Neural progenitor cell (in vitro differentiated cells): ENCODE data around the gene LMF2. TPM values are rescaled to one million over a fixed set of nuclear protein-coding genes. Genes with fewer than 3 reads are reported as not detected.
"Not testable (repeated sequence)": the region's sequence is repeated elsewhere in the genome, so short reads cannot be mapped to it uniquely, and the experiment has no call there.

ENCODE experiments used
- DNase-seq: peaks from one replicate; pipeline ENCODE4 v3.0.0-alpha.2; 2016; ENCODE audit warnings: low spot score
- H2AFZ ChIP-seq: fragments of 200-600 bp; sonication (generic); replicated peaks from 2 replicates; pipeline ENCODE4 v1.6.1; 2016; ENCODE audit warnings: antibody characterized with exemption
- H3F3A ChIP-seq: fragments of 200-600 bp; sonication (generic); 2 replicates; pipeline ENCODE4 v1.6.1; 2016; ENCODE audit warnings: antibody characterized with exemption, low read depth
- H3K27ac ChIP-seq: fragments of 200-600 bp; sonication (generic); 2 replicates; pipeline ENCODE4 v1.5.1; 2016; ENCODE audit warnings: mild to moderate bottlenecking
- H3K27me3 ChIP-seq: fragments of 200-600 bp; sonication (generic); 2 replicates; pipeline ENCODE4 v1.6.1; 2016; ENCODE audit warnings: mild to moderate bottlenecking, moderate library complexity
- H3K36me3 ChIP-seq: fragments of 200-600 bp; sonication (generic); 2 replicates; pipeline ENCODE4 v1.5.1; 2016
- H3K4me1 ChIP-seq: fragments of 200-600 bp; sonication (generic); 2 replicates; pipeline ENCODE4 v1.6.1; 2016; ENCODE audit warnings: mixed run types
- H3K4me2 ChIP-seq: fragments of 200-600 bp; sonication (generic); 2 replicates; pipeline ENCODE4 v1.6.1; 2016
- H3K4me3 ChIP-seq: fragments of 200-600 bp; sonication (generic); 2 replicates; pipeline ENCODE4 v1.5.1; 2016
- H3K79me2 ChIP-seq: fragments of 200-600 bp; sonication (generic); 2 replicates; pipeline ENCODE4 v1.6.1; 2016; ENCODE audit warnings: low read depth
- H3K9ac ChIP-seq: fragments of 200-600 bp; sonication (generic); 2 replicates; pipeline ENCODE4 v1.6.1; 2016
- H3K9me3 ChIP-seq: fragments of 200-600 bp; sonication (generic); 2 replicates; pipeline ENCODE4 v1.5.1; 2016; ENCODE audit warnings: low read depth
- H4K20me1 ChIP-seq: fragments of 200-600 bp; sonication (generic); 2 replicates; pipeline ENCODE4 v1.6.1; 2016; ENCODE audit warnings: low read depth
- H3K27ac Mint-ChIP-seq: 3 replicates; pipeline ENCODE4 v1.8.0; 2021; ENCODE audit warnings: mixed read lengths
- H3K27me3 Mint-ChIP-seq: 2 replicates; pipeline ENCODE4 v1.8.0; 2022; ENCODE audit warnings: low read depth, mild to moderate bottlenecking, inconsistent platforms, moderate library complexity, mixed read lengths; ENCODE audit not compliant: insufficient read depth
- H3K36me3 Mint-ChIP-seq: 3 replicates; pipeline ENCODE4 v1.8.0; 2021; ENCODE audit warnings: mixed read lengths
- H3K4me1 Mint-ChIP-seq: 3 replicates; pipeline ENCODE4 v1.8.0; 2021; ENCODE audit warnings: mixed read lengths
- H3K4me3 Mint-ChIP-seq: 3 replicates; pipeline ENCODE4 v1.8.0; 2021; ENCODE audit warnings: mild to moderate bottlenecking, moderate library complexity, mixed read lengths
- H3K9me3 Mint-ChIP-seq: 3 replicates; pipeline ENCODE4 v1.8.0; 2020; ENCODE audit warnings: mixed read lengths
- EZH2 ChIP-seq: fragments of 200-600 bp; sonication (generic); IDR thresholded peaks from 2 replicates; pipeline ENCODE4 v1.6.1; 2017; ENCODE audit warnings: antibody characterized with exemption, mild to moderate bottlenecking, moderate library complexity
- EZH2phosphoT487 ChIP-seq: fragments of 200-600 bp; sonication (generic); IDR thresholded peaks from 2 replicates; pipeline ENCODE4 v1.6.1; 2017; ENCODE audit warnings: antibody characterized with exemption
- total RNA-seq: library from RNA; depleted of rRNA; stranded (reverse); fragments of >200 nt; gene quantifications from 2 replicates; pipeline ENCODE4 v1.2.3, GENCODE V29; 2015; ENCODE audit warnings: low replicate concordance
- TF ChIP-seq, protein P1 (sequence below): fragments of 200-600 bp; sonication (generic); IDR thresholded peaks from 2 replicates; pipeline ENCODE4 v1.5.1; 2017; ENCODE audit warnings: antibody characterized with exemption, mild to moderate bottlenecking

LMF2 gene
- total RNA-seq, 1 donor from 2014 or later = 7.1 TPM

DNA sequence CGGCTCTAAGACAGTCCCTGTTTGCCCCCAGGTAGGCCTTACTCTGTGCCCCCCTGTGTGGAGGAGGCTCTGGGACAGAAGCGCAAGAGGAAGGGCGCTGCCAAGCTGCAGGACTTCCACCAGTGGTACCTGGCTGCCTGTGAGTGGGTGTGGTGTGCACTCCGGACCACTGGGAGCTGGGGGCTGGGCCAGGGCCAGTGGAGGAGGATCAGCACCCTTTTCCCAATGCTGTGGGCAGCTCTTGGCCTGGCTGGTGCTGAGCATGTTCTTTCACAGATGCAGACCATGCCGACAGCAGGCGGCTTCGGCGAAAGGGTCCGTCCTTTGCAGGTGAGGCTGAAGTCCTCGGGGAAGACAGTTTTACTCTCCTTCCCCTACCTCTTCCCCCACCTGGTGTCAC lies 14.2 kb upstream of the LMF2 start:
- H3K36me3 ChIP-seq = no peaks in the 10 kb centered on the region
- H3K9me3 ChIP-seq = no peaks in the 10 kb centered on the region
- H3K4me2 ChIP-seq = no peak overlapping the region
- peaks cover 6% of the 10 kb centered on the region for H3K4me1 Mint-ChIP-seq
- H3K79me2 ChIP-seq = peaks cover 15% of the 10 kb centered on the region
- H3K27ac ChIP-seq = no peak overlapping the region
- no peak overlapping the region for H2AFZ ChIP-seq
- DNase-seq = no peak
- H3K27ac Mint-ChIP-seq = no peak overlapping the region
- TF ChIP-seq, protein P1, sequence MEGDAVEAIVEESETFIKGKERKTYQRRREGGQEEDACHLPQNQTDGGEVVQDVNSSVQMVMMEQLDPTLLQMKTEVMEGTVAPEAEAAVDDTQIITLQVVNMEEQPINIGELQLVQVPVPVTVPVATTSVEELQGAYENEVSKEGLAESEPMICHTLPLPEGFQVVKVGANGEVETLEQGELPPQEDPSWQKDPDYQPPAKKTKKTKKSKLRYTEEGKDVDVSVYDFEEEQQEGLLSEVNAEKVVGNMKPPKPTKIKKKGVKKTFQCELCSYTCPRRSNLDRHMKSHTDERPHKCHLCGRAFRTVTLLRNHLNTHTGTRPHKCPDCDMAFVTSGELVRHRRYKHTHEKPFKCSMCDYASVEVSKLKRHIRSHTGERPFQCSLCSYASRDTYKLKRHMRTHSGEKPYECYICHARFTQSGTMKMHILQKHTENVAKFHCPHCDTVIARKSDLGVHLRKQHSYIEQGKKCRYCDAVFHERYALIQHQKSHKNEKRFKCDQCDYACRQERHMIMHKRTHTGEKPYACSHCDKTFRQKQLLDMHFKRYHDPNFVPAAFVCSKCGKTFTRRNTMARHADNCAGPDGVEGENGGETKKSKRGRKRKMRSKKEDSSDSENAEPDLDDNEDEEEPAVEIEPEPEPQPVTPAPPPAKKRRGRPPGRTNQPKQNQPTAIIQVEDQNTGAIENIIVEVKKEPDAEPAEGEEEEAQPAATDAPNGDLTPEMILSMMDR = no peak
- TF ChIP-seq EZH2 (no peak), EZH2phosphoT487 (no peak)
- peaks cover 10% of the 10 kb centered on the region for H3K36me3 Mint-ChIP-seq
- H3K27me3 Mint-ChIP-seq = peaks cover 9% of the 10 kb centered on the region
- H3K9me3 Mint-ChIP-seq = no peaks in the 10 kb centered on the region
- H3K9ac ChIP-seq = no peak overlapping the region
- H3F3A ChIP-seq = peaks cover 18% of the 10 kb centered on the region
- no peak overlapping the region for H3K4me3 ChIP-seq
- H3K27me3 ChIP-seq = peaks cover 6% of the 10 kb centered on the region
- peaks cover 22% of the 10 kb centered on the region for H4K20me1 ChIP-seq
- H3K4me3 Mint-ChIP-seq = no peak overlapping the region
- peaks cover 5% of the 10 kb centered on the region for H3K4me1 ChIP-seq

DNA sequence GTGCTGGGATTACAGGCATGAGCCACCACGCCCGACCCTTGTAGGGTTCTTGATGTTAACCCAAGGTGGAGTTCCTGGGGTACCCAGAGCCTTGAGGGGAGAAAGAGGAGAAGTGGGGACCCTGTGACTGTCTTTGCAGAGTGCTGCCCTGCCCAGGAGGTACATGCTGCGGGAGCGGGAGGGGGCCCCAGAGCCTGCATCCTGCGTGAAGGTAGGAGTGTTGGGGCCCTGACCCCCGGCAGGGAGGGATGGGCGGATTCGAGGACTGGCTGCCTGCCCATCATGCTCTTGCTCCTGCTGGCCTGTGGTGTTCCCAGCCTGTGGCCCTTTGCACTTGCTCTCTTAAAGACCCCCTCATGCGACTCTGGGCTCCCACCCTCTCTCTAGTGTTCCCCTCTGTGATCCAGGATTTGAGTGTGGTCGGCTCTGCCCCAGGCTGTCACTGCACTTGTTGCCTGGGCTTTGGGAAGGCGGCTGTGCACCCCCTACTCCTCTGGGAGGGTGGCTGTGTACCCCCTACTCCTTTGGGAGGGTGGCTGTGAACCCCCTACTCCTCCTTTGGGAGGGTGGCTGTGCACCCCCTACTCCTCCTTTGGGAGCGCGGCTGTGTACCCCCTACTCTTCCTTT lies 13.4 kb upstream of the LMF2 start:
- H3K36me3 ChIP-seq = no peaks in the 10 kb centered on the region
- no peak overlapping the region for H3K27ac ChIP-seq
- no peak overlapping the region for H3K9ac ChIP-seq
- peaks cover 16% of the 10 kb centered on the region for H4K20me1 ChIP-seq
- no peaks in the 10 kb centered on the region for H3K27me3 ChIP-seq
- no peak for TF ChIP-seq EZH2phosphoT487
- TF ChIP-seq, protein P1 = no peak
- TF ChIP-seq EZH2 = no peak
- Mint-ChIP-seq H3K27ac (no peak overlapping the region), H3K4me1 (peaks cover 6% of the 10 kb centered on the region), H3K4me3 (no peak overlapping the region), H3K36me3 (peaks cover 11% of the 10 kb centered on the region), H3K9me3 (no peaks in the 10 kb centered on the region), H3K27me3 (peaks cover 8% of the 10 kb centered on the region)
- DNase-seq = no peak
- H3K9me3 ChIP-seq = no peaks in the 10 kb centered on the region
- no peak overlapping the region for H3K4me2 ChIP-seq
- H3K4me1 ChIP-seq = no peaks in the 10 kb centered on the region
- H3F3A ChIP-seq = peaks cover 10% of the 10 kb centered on the region
- H3K4me3 ChIP-seq = no peak overlapping the region
- peaks cover 22% of the 10 kb centered on the region for H3K79me2 ChIP-seq
- no peak overlapping the region for H2AFZ ChIP-seq

DNA sequence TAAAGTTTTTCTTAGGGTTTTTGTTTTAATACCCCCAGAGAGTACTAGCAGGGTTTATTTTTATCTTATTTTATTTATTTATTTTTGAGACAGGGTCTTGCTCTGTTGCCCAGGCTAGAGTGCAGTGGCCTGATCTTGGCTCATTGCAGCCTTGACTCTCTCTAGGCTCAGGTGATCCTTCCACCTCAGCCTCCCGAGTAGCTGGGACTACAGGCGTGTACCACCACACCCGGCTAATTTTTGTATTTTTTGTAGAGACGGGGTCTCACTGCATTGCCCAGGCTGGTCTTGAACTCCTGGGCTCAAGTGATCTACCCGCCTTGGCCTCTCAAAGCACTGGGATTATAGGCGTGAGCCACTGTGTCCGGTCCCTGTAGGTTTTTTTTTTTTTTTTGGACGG lies 12.7 kb upstream of the LMF2 start:
- H3K36me3 ChIP-seq = not testable (repeated sequence)

DNA sequence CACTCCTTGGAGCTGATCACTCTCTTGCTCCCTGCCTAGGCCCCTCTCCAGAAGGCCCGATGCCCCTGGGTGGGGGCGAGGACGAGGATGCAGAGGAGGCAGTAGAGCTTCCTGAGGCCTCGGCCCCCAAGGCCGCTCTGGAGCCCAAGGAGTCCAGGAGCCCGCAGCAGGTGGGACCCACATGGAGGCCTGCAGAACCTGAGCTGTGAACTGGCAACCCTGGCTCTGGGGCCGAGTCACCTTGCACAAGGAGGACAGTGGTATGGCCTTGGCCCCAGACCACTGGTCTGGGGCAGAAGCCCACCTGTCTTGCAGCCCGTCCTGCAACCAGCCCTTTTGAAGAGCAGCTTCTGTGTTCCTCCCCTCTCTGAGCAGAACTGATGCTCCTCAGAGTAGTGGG lies 11.6 kb upstream of the LMF2 start:
- peaks cover 18% of the 10 kb centered on the region for H3K36me3 Mint-ChIP-seq
- H3K9ac ChIP-seq = no peak overlapping the region
- peaks cover 6% of the 10 kb centered on the region for H4K20me1 ChIP-seq
- no peak overlapping the region for H3K27ac Mint-ChIP-seq
- peaks cover 28% of the 10 kb centered on the region for H3K79me2 ChIP-seq
- H3K36me3 ChIP-seq = no peaks in the 10 kb centered on the region
- no peaks in the 10 kb centered on the region for H3K4me1 Mint-ChIP-seq
- no peak for DNase-seq
- no peaks in the 10 kb centered on the region for H3K4me1 ChIP-seq
- no peaks in the 10 kb centered on the region for H3K9me3 ChIP-seq
- no peak overlapping the region for H3K27ac ChIP-seq
- peaks cover 6% of the 10 kb centered on the region for H3K27me3 Mint-ChIP-seq
- H3K4me3 Mint-ChIP-seq = no peak overlapping the region
- no peak for TF ChIP-seq EZH2
- no peak for TF ChIP-seq EZH2phosphoT487
- TF ChIP-seq, protein P1 = no peak
- H3K9me3 Mint-ChIP-seq = no peaks in the 10 kb centered on the region
- no peak overlapping the region for H3K4me2 ChIP-seq
- H2AFZ ChIP-seq = no peak overlapping the region
- peaks cover 1% of the 10 kb centered on the region for H3F3A ChIP-seq
- H3K4me3 ChIP-seq = no peak overlapping the region
- no peaks in the 10 kb centered on the region for H3K27me3 ChIP-seq

More for the DNA sequence above, 12.7 kb upstream of the LMF2 start:
- not testable (repeated sequence) for H3K9me3 Mint-ChIP-seq, H3K4me3 ChIP-seq, H3K4me1 Mint-ChIP-seq, H3K27me3 ChIP-seq, H3K27ac Mint-ChIP-seq, H2AFZ ChIP-seq, H3K4me1 ChIP-seq, H3K27ac ChIP-seq, H3K4me3 Mint-ChIP-seq, H3K9ac ChIP-seq, H3F3A ChIP-seq, H3K9me3 ChIP-seq, DNase-seq, H3K4me2 ChIP-seq
- H4K20me1 ChIP-seq = peaks cover 15% of the 10 kb centered on the region
- peaks cover 27% of the 10 kb centered on the region for H3K79me2 ChIP-seq
- Mint-ChIP-seq H3K27me3 (peaks cover 10% of the 10 kb centered on the region), H3K36me3 (peaks cover 15% of the 10 kb centered on the region)
